Neural progenitor cell (in vitro differentiated cells): ENCODE data around the gene KRT1.

Experiments
- CTCF ChIP-seq: fragments of 200-600 bp; sonication (generic); IDR thresholded peaks from 2 replicates; pipeline ENCODE4 v1.5.1; 2017; ENCODE audit warnings: antibody characterized with exemption, mild to moderate bottlenecking
- EZH2 ChIP-seq: fragments of 200-600 bp; sonication (generic); IDR thresholded peaks from 2 replicates; pipeline ENCODE4 v1.6.1; 2017; ENCODE audit warnings: antibody characterized with exemption, mild to moderate bottlenecking, moderate library complexity
- EZH2phosphoT487 ChIP-seq: fragments of 200-600 bp; sonication (generic); IDR thresholded peaks from 2 replicates; pipeline ENCODE4 v1.6.1; 2017; ENCODE audit warnings: antibody characterized with exemption

GRCh38 chr12:52682381-52682660, 2.1 kb upstream of the KRT1 start:
- TF ChIP-seq CTCF (no peak), EZH2 (no peak), EZH2phosphoT487 (no peak)
